Adrenal gland (tissue), 12 donors: ENCODE data around the gene DMAC2. TPM values are rescaled to one million over a fixed set of nuclear protein-coding genes. Genes with fewer than 3 reads are reported as not detected.
"Not testable (repeated sequence)": the region's sequence is repeated elsewhere in the genome, so short reads cannot be mapped to it uniquely, and the experiment has no call there.

Experiments
- DNase-seq, 7 donors: peaks; one replicate each; pipeline ENCODE4 v3.0.0-alpha.2; 2019 to 2020
- H3K27ac ChIP-seq, 5 donors: fragments of 200-600 bp; sonication (generic) in 4 of 5; 1 replicate in 3 of 5; 2 replicates in 2 of 5; pipeline versions ENCODE4 v1.5.1 to v1.8.0; 2016 to 2020; ENCODE audit warnings: mild to moderate bottlenecking in 1 of 5
- H3K27me3 ChIP-seq: fragments of 200-600 bp; 2 replicates; pipeline ENCODE4 v1.8.0; 2021
- H3K36me3 ChIP-seq, 2 donors: fragments of 200-600 bp; replicated peaks in 1 of 2; 1 replicate in 1 of 2; 2 replicates in 1 of 2; pipeline versions ENCODE4 v1.5.1 to v1.8.0; 2018 to 2022
- H3K4me1 ChIP-seq, 2 donors: fragments of 200-600 bp; replicated peaks in 1 of 2; 1 replicate in 1 of 2; 2 replicates in 1 of 2; pipeline versions ENCODE4 v1.5.1 to v1.8.0; 2018 to 2021
- H3K4me3 ChIP-seq, 4 donors: fragments of 200-600 bp; sonication (generic) in 3 of 4; one replicate each; pipeline ENCODE4 v1.5.1; 2016 to 2018
- H3K9me3 ChIP-seq, 3 donors: fragments of 200-600 bp; sonication (generic) in 1 of 3; replicated peaks in 1 of 3; 1 replicate in 2 of 3; 2 replicates in 1 of 3; pipeline versions ENCODE4 v1.5.1 to v1.8.0; 2016 to 2021
- CTCF ChIP-seq, 6 experiments: fragments of 450-650 bp in 4 of 6; fragments of 200-600 bp in 2 of 6; sonication (generic) in 1 of 6; IDR thresholded peaks; 1 replicate in 5 of 6; 2 replicates in 1 of 6; pipeline versions ENCODE4 v1.5.1 to v1.8.0; 2016 to 2021; ENCODE audit warnings: antibody characterized with exemption in 6 of 6, mild to moderate bottlenecking in 2 of 6, moderate library complexity in 1 of 6
- POLR2A ChIP-seq, 2 donors: fragments of 450-650 bp; IDR thresholded peaks; one replicate each; pipeline ENCODE4 v1.6.1; 2017; ENCODE audit warnings: antibody characterized with exemption in 2 of 2, mild to moderate bottlenecking in 2 of 2, moderate library complexity in 1 of 2
- WGBS, 4 donors: extraction: QIAGEN DNeasy Blood & Tissue Kit in 2 of 4; methylation state at CpG; one replicate each; pipeline versions ENCODE4 v1.1.5 to v1.1.7; 2013 to 2017; 5-methylcytosine and 5-hydroxymethylcytosine counted together
- intact Hi-C, 2 donors: fragments of 100-400 bp; cut with DNase I; formaldehyde crosslinking; loops; one replicate each; pipeline versions ENCODE4 v1.14.1 to v1.15.0; 2022 to 2023
- polyA plus RNA-seq, 3 donors: library from polyadenylated mRNA; stranded (reverse); fragments of 200-250 nt in 2 of 3; fragments of 350-450 nt in 1 of 3; fragmentation: Illumina TruSeq in 1 of 3; extraction: RNeasy Lipid Tissue Mini Kit (QIAGEN cat#74804) in 1 of 3; gene quantifications; one replicate each; pipeline ENCODE4 v1.2.3, GENCODE V29; 2013 to 2014
- total RNA-seq, 9 donors: library from RNA; depleted of rRNA in 4 of 9; stranded (reverse); fragments of >200 nt in 4 of 9; fragments of 120-200 nt in 1 of 9; fragmentation: NEBNext Ultra II Directional in 1 of 9; extraction: Animal tissue kit (Norgen Biotek cat#: 25700) in 1 of 9; gene quantifications; one replicate each; pipeline versions ENCODE4 v1.1.0 to v1.2.4, GENCODE V29; 2013 to 2023
- donor health status: healthy with polysubstance abuse.
- donor health status: Bipolar disorder and iron deficiency.
- donor health status: DM: yes; HTN: yes; CAD: no.
- donor health status: DM: no; HTN: no; CAD: no.
- donor health status: DM: no; HTN: no; CAD: no.
- donor health status: DM: yes; HTN: yes; CAD: no.

DMAC2 gene
- total and polyA plus RNA-seq, 12 donors, result 30.7 to 60.9 (median 46.2) TPM

- peak overlapping the region; percentile 34 to 90 (median 76) for H3K27ac ChIP-seq
- H3K4me1 ChIP-seq, result peaks cover 0 to 7% of the 10 kb centered on the region in 2 donors
- intact Hi-C loops, result no loop called here
- no peaks in the 10 kb centered on the region for H3K9me3 ChIP-seq
- H3K27me3 ChIP-seq, result peaks cover 6% of the 10 kb centered on the region
- H3K4me3 ChIP-seq, result peak overlapping the region in 1 of 4 donors; percentile 30
- TF ChIP-seq POLR2A (IDR thresholded peaks at IDR 0.05) (peak in 1 of 2 donors; percentile 85), CTCF (IDR thresholded peaks at IDR 0.05) (no peak)
- no peaks in the 10 kb centered on the region for H3K36me3 ChIP-seq
- 27 to 37% (median 31%) methylated on average over 7 to 8 of the region's 8 CpGs for WGBS, 4 donors
- DNase-seq, result peak; percentile 84 to 96 (median 95)
Measured at GRCh38 chr19:41479757-41480191, 40.1 kb upstream of the DMAC2 start.

DNA sequence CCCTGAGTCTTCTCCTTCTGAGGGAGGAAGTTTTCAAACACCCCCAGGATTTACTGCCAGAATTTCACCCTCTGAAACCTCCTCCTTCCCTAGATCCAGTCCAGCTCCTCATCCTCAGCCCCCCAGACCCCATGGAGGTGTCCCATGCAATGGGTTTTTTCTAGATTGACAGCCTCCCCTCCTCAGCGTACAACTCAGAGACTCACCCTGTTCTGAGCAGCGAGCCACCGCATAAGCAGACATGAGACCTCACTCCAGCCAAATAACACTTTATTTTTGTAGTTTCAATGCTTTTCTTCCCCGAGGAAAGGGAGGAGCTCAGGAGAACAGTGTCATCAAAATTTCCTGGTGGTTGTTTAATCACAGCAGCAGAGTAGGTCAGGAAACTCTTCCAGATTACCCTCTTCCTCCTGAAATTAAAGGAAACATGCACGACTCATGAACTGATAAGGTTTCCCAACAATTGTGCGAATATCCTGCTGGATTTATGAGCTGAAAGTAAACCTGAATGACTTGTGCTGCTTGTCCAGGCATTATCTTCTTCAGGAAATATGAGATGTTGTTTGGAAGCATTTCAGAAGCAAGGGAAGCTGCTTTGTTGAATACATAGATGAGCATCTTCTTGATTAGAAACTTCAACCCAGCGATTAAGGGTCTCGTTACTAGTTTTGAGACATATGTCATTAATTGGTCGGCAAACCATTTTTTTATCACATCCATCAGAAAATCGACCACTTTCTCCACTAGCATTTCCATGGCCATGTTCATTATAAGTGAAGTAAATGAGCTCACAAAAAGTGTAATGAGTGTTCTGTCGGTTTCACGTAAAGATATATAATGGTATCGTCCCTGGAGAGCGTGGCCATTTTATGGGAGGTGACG lies 39.4 kb upstream of the DMAC2 start:
- Histone ChIP-seq H3K27me3 (peaks cover 6% of the 10 kb centered on the region), H3K4me3 (peak overlapping the region in 1 of 4 donors; percentile 30), H3K9me3 (no peaks in the 10 kb centered on the region), H3K27ac (peak overlapping the region in 4 of 5 donors; percentile 60 to 90 (median 82)), H3K4me1 (peaks cover 0 to 7% of the 10 kb centered on the region in 2 donors), H3K36me3 (no peaks in the 10 kb centered on the region)
- no peak for DNase-seq
- intact Hi-C loops, result no loop called here
- no peak for TF ChIP-seq CTCF (IDR thresholded peaks at IDR 0.05)
- TF ChIP-seq POLR2A (IDR thresholded peaks at IDR 0.05), result peak in 1 of 2 donors; percentile 25
- WGBS, 4 donors, result 47 to 65% (median 54%) methylated on average over 15 of the region's 15 CpGs

DNA sequence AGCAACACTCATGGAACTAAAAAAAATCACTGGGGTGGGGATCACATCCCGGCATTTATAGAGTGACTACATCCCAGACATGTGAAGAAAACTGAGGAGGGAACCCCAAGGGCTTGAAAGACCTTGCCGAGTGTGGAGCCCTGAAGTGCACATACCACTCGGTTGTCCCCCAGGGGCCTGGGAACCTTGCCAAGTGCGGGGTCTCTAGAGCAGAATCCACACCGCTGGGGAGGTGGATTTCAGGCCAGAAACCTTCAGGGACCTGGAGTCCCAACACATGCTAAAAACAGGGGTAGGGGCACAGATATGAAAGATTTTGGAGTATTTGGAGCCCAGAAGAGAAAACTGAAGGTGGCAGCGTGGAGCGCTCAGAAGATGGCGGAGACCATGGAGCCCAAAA lies 38.5 kb upstream of the DMAC2 start:
- H3K4me1 ChIP-seq, result peaks cover 0 to 7% of the 10 kb centered on the region in 2 donors
- WGBS, 4 donors, result 67 to 79% (median 72%) methylated on average over 8 of the region's 8 CpGs
- intact Hi-C loops, result no loop called here
- H3K27ac ChIP-seq, result no peak overlapping the region
- peaks cover 10% of the 10 kb centered on the region for H3K27me3 ChIP-seq
- no peak for TF ChIP-seq POLR2A (IDR thresholded peaks at IDR 0.05)
- H3K36me3 ChIP-seq, result no peaks in the 10 kb centered on the region
- no peaks in the 10 kb centered on the region for H3K9me3 ChIP-seq
- no peak overlapping the region for H3K4me3 ChIP-seq
- no peak for DNase-seq

- DNase-seq, result no peak
- H3K9me3 ChIP-seq, result no peaks in the 10 kb centered on the region
- no peaks in the 10 kb centered on the region for H3K36me3 ChIP-seq
- intact Hi-C loops, result no loop called here
- H3K4me3 ChIP-seq, result no peak overlapping the region
- H3K4me1 ChIP-seq, result peaks cover 0 to 7% of the 10 kb centered on the region in 2 donors
- H3K27ac ChIP-seq, result no peak overlapping the region
- TF ChIP-seq CTCF (IDR thresholded peaks at IDR 0.05) (no peak), POLR2A (IDR thresholded peaks at IDR 0.05) (no peak)
- peaks cover 19% of the 10 kb centered on the region for H3K27me3 ChIP-seq
Measured at GRCh38 chr19:41476583-41476982, 36.9 kb upstream of the DMAC2 start.

GRCh38 chr19:41463257-41464256 lies 23.8 kb upstream of the DMAC2 start:
- H3K4me1 ChIP-seq, H3K27ac ChIP-seq, intact Hi-C loops, H3K4me3 ChIP-seq, H3K9me3 ChIP-seq, H3K36me3 ChIP-seq: not testable (repeated sequence)
- DNase-seq, result peak in 1 of 7 donors; percentile 18
- WGBS, 4 donors, result 67 to 78% (median 77%) methylated on average over 20 to 22 of the region's 22 CpGs
- peaks cover 32% of the 10 kb centered on the region for H3K27me3 ChIP-seq
